Measurements from ENCODE around the gene GPR15LG. TPM values are rescaled to one million over a fixed set of nuclear protein-coding genes. Genes with fewer than 3 reads are reported as not detected.
"Not testable (repeated sequence)": the region's sequence is repeated elsewhere in the genome, so short reads cannot be mapped to it uniquely, and the experiment has no call there.

The GPR15LG gene
- total RNA-seq, 2 experiments from 2014 or later, result not detected

DNA sequence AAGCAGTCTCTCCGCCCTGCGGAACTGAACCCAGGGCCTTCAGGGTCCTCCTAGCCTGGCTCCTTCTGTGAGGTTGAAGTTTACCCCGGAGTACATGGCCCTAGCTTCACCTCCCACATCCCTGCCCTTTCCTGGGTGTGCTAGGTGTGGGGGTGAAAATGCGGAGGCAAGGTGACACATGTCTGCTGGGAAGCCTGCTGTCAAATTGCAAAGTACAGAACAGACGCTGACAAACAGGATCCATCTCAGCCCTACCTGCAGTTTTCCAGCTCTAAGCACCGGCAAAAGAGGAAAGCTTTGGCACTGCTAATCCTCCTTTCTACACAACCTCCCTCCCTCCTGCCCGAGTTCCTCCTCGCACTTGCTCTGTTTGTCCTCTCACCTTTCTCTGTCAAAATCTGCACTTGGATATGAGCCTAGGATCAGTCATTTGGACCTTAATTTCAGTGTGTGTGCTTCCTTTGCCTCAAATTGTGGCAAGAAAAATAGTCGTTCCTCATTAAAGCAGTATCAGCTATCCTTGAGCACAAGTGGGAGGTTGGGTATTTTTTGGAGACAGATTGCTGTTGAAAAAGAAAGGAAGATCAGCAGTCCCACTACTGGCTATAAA, 14.4 kb upstream of the GPR15LG start:
- ChIA-PET POLR2A (no interaction called here), CTCF (interaction anchor here (0.7 to 1.1 kb wide), 4 partner anchors 10 to 46 kb away, joined by 3 read pairs; no protein-coding TSS in a partner anchor)

DNA sequence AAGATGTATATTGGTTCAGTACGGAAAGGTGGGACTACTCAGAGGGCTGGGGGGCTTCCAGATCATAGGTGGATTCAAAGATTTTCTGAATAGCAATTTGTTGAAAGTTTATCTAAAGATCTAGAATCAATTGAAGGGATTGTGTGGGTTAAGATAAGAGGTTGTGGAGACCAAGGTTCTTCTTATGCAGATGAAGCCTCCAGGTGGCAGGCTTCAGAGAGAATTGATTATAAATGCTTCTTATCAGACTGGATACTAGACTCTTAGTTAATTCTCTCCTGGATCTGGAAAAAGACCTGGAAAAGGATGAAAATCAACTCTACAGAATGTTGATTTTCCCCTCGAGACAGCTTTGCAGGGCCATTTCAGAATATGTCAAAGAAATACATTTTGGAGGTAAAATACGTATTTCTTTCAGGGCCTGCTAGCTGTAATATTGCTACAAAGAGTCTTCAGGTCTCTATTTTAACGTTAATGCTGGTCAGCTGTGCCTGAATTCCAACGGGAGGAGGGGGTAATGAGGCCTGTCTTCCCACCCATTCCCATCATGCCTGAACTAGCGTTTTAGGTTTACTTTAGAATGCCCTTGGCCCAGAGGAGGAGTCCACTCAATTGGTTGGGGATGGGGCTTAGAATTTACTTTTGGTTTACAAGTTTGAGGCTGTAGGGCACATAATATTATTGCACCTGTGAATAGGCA, 12.8 kb upstream of the GPR15LG start:
- ChIA-PET CTCF (interaction anchor here (1.4 kb wide), 1 partner anchor 51 kb away, joined by 3 read pairs; no protein-coding TSS in a partner anchor), POLR2A (no interaction called here)

DNA sequence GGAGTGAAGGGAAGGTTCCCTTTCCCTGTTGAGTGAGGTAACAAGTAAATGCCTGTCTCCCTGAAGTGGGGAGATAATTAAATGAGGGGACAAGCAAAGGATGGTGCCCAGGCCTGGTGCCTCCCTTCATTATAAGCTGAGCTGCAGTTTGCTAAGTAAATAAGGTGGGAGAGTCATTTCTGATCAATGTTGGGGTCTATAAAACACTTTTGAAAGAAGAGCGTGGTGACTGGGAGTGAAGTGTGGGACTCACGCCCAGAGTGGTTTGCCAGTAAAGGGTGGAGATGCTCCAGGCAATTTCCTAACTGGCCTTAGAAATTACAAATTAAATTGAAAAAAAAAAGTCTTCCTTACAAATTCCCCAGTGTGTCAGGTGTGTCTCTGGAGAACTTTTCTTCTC, 9.6 kb upstream of the GPR15LG start:
- POLR2A ChIA-PET, result no interaction called here
- CTCF ChIA-PET, result interaction anchor here (0.7 kb wide), 1 partner anchor 412 kb away, joined by 3 read pairs; no protein-coding TSS in a partner anchor

DNA sequence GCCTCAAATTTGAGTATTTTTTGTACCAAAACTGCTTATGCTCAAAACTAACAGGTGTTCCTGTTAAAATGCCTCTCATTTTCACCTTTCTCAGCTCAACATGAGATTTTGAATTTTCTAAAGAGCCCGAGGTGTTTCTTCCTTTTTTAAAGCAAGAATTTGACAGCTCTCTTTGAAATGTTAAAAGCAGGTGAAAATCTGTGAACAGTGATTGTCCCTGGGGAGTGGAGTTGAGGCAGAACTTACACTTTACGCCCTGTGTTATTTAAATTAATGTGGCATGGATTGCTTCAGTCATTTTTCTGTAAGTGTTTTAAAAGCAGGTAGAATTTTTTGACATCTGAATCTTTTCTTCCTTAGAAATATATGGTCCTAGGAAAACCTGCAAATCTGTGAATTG, 9.2 kb upstream of the GPR15LG start:
- POLR2A ChIA-PET, result no interaction called here
- CTCF ChIA-PET, result interaction anchor here (0.7 to 1.4 kb wide), 2 partner anchors 16 to 412 kb away, joined by 3 to 4 read pairs; no protein-coding TSS in a partner anchor

DNA sequence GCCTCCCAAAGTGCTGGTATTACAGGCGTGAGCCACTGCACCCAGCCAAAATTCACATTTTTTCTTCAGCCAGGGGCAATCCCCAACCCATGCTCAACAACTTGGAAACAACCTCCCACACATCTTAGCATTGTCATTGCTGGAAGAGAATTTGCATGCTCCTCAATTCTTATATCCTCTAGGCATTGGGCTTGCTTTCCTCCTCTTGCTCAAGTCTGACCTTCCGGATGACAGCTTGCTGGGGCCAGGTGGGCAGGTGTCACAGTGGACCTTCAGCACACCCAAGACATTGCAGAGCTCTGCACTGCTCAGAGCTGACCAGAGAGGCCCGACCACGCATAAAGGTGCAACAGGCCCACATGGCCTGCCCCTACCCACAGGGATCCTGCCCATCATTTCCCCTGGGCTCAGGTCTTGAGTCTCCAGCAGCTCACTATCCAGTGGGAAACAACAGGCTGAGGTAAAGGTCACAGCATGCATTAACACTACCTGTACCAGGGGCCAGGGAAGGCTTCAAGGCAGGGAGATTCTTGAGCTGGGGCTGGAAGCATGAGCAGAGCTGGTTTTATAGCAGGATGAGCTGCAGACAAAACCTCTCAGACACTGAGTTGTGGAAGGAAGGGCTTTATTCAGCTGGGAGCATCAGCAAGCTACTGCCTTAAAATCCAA, 6.8 kb upstream of the GPR15LG start:
- POLR2A ChIA-PET, result no interaction called here
- CTCF ChIA-PET, result no interaction called here

DNA sequence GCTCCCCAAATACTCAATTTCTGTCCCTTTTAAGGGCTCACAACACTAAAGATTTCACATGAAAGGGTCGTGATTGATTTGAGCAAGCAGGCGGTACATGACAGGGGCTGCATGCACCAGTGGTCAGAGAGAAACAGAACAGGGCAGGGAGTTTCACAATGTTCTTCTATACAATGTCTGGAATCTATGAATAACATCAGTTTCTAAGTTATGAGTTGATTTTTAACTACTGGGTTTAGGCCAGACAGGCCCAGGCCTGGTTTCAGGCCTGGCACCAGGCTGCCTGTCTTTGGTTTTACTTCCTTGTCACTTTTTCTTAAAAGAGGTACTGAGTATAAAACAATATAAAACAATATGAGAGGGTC, 6.3 kb upstream of the GPR15LG start:
- CTCF ChIA-PET, POLR2A ChIA-PET: not testable (repeated sequence)

DNA sequence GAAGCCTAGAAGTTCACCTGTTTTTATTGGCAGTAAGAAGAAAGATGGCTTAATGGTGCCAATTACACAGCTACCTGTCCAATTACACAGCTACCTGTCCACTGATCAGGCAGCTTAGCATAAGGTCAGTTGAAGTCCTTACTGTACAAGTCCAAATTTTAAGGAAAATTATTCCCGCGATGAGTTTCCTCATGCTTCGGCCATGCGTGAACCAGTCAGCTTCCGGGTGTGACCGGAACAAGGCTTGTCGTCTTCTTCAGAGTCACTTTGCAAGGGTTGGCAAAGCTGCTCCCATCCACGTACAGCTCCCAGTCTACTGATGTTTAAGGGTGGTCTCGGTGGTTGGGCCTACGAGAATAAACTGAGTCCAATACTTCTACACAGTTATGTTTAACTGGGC, 5.2 kb upstream of the GPR15LG start:
- POLR2A ChIA-PET, result not testable (repeated sequence)

DNA sequence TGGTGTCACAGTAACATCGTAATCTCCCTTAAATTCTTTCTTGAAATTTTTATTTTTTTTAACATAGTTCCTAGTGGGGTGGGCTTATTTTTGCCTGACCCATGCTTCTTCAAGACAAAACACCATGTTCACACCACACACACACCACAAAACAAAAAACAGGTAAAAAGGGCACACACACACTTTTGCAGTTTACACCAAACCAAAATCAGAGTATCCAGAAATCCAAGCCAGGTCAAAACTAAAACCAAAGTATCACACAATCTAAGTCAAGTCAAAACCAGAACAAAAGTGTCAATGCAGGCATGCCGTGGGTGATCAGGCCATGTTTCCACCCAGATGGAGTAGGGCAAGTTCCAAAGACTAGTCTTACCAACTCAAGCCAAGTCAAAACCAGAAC, 2.4 kb upstream of the GPR15LG start:
- POLR2A ChIA-PET, CTCF ChIA-PET: not testable (repeated sequence)

More for the DNA sequence above, 5.2 kb upstream of the GPR15LG start:
- CTCF ChIA-PET, result not testable (repeated sequence)

DNA sequence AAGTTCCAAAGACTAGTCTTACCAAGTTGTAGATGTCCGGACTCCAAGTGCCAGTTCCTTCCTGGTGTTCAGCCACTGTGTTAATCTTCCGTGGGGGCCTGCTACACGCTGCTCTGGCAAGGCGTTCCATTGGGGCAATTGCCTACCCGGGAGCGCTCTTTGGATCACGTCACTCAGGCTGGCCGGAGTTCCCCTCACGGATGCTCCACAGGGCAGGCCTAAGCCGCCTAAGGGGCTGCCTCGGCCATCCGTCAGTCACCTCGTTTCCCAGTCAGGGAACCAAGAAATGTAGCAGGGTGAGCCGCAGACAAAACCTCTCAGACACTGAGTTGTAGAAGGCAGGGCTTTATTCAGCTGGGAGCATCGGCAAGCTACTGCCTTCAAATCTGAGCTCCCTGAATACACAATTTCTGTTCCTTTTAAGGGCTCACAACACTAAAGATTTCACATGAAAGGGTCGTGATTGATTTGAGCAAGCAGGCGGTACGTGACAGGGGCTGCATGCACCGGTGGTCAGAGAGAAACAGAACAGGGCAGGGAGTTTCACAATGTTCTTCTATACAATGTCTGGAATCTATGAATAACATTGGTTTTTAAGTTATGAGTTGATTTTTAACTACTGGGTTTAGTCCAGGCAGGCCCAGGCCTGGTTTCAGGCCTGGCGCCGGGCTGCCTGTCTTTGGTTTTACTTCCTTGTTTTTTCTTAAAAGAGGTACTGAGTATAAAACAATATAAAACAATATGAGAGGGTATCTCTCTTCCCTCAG, 1.7 kb upstream of the GPR15LG start:
- POLR2A ChIA-PET, CTCF ChIA-PET: not testable (repeated sequence)

DNA sequence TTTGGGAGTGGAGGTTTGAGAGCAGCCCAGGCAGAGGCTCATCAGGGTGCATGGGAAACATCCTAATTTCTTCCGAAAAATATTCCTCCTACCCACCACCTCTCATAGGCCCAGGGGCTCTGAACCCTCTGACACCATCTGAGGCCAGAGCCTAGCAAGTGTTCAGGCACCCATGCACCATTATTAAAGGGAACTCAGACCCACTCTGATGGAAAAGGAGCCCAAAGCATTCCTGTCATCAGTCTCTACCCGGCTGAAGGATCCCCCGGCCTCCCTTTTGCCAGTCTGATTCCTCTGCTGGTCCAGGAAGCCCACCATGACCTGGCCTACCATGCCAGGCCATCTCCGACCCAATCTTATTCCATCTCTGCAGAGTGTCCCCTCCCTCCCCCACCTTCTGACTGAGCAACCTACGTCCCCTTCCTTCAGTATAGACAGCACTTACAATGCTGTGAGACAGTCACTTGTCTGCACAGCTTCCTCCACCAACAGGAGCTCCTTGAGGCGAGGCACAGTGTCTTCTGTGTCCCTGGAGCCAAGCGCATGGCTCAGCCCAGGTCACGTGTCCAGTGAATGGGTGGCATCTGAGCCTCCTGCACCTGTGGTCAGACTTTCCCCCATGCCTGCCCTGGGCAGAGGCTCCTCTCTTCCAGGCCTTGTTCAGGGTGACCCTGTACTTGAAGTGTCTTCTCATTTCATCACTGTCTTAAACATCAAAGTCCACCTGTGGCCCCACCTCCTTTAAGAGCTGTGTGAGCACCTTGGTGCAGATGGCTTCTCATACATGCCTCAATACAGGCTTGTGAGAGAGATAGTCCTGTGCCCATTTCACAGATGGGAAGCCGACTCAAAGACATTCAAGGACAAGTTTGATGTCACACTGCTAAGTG, 889 bp upstream of the GPR15LG start:
- ChIA-PET POLR2A (no interaction called here), CTCF (no interaction called here)

DNA sequence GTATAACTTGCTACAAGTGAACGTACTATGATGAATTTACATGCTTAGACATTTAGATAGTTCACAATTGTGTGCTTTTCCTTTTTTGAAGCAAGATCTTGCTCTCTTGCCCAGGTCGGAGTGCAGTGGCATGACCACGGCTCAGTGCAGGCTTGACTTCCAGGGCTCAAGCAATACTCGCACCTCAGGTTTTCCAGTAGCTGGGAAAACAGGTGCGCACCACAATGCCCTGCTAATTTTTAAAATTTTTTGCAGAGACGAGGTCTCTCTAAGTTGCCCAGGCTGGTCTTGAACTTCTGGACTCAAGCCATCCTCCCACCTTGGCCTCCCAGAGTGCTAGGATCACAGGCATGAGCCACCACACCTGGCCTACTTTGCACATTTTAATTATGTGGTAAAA, 1.8 kb downstream of the GPR15LG start:
- ChIA-PET POLR2A (interaction anchor here (2.2 kb wide), 1 partner anchor 36 kb away, joined by 6 read pairs; the partner anchor contains the start of gene GHITM), CTCF (no interaction called here)

DNA sequence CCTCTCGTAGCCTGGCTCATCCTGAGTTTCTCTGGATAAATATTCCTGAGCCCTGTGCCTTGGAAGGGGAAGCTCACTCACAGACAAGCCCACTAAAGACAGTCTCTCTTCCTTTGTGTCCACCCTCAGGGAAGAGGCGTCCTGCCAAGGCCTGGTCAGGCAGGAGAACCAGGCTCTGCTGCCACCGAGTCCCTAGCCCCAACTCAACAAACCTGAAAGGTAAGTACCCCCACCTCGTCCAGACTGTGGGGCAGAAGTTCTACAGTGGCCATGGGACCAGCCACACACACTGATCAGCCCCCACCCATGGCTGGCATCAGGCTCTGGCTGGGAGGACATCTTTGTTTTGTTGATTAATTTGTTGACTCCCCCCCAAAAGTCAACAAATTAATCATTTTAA, 2.8 kb downstream of the GPR15LG start:
- POLR2A ChIA-PET, result interaction anchor here (2.2 kb wide), 1 partner anchor 37 kb away, joined by 6 read pairs; the partner anchor contains the start of gene GHITM

DNA sequence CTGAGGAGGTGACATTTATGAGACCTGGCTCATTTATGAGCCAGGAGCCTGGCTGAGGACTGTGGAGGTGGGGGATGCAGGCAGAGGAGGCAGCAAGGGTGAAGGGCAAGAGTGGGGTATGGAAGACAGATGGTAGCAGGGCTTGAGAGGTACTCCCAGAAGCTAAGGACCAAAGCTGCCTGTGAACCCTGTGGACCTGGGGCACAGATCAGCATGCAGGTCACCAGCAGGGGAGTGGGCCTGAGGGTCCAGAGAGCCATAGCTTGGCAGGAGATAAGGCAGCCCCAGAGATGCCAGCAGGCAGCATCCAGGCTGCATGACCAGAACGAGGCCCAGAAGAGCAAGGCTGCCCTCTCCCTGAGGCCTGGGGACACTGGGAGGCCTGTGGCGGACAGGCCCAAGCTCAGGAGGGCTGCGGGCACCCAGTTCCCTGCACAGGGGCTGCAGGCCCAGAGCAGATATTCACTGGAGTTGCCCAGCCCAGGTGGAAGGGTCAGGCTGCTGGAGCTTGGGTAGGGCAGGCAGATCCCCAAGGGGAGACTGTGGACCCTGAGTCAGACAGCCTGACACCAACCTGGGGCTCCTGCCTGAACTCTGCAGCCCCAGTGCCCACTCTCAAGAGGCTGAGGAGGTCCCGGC, 3.4 kb downstream of the GPR15LG start:
- ChIA-PET CTCF (interaction anchor here (1.1 kb wide), 1 partner anchor 20 kb away, joined by 3 read pairs; no protein-coding TSS in a partner anchor), POLR2A (interaction anchor here (2.2 kb wide), 1 partner anchor 37 kb away, joined by 6 read pairs; the partner anchor contains the start of gene GHITM)

More for the DNA sequence above, 2.8 kb downstream of the GPR15LG start:
- CTCF ChIA-PET, result no interaction called here

DNA sequence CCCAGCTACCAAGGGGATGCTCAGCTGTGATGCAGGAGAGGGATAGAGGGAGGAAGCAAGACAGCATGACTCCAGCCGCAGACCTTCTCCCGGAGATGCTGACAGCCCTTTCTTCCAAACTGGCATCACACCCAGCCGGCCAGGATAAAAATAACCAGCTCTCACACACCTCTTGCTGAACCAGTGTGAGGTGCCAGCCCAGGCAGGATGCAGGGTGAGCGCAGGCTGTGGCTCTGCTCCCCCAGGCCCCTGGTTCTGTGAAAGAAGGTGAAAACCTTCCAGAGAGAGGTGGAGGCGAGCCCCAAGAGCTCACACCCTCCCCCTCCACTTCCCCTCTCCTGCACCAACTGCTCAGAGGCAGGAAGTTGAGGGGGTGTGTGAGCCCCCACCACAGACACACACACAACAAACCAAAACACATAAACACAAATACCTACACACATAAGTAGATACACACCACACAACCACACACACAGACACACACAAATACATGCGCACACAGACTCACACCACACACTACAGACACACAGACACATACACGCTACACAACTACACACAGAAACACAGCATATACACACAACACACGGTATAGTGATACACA, 4.0 kb downstream of the GPR15LG start:
- ChIA-PET POLR2A (interaction anchor here (2.2 kb wide), 1 partner anchor 38 kb away, joined by 6 read pairs; the partner anchor contains the start of gene GHITM), CTCF (interaction anchor here (1.1 kb wide), 1 partner anchor 21 kb away, joined by 3 read pairs; no protein-coding TSS in a partner anchor)

DNA sequence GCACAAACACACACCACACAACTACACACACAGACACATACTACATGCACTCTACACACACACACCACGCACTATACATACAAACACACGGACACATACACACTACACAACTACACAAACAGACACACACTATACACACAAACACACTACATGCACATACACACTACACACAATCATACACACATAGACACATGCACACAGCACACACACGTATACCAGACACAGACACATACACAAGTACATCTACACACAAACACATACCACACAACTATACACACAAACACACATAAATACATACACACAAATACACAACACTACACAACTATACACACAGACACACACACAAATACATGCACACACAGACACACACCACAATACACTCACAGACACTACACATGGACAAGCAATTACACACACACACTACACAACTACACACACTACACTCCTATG, 4.6 kb downstream of the GPR15LG start:
- ChIA-PET POLR2A (no interaction called here), CTCF (interaction anchor here (1.1 kb wide), 1 partner anchor 22 kb away, joined by 3 read pairs; no protein-coding TSS in a partner anchor)

DNA sequence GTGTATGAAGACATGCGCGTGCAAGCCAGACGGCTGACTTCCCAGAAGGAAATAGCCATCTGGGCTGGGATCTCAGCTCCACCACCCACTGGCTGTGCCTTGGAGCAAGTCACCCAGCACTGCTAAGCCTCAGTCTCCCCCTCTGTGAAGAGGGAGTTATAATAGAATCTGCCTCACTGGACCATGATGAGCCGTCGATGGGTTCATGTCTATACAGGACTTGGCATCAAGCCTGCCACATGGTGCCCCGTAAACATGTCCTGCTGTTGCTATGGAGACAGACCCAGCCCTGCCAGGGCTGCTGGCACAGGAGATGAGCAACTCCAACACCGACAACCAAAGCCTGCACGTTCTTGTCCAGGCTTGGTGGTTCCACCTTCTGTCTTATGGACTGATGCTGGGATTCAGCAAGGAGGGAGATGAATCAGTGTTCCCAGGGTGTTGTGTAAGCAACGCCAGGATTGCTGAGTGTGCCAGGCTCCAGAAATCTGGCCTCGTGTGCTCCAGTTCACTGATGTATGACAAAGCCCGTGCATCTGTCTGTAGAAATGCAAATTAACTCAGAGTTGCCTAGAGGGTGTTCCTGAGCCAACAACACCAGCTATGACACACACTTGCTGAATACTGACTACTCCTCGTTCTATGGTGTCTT, 5.6 kb downstream of the GPR15LG start:
- POLR2A ChIA-PET, result no interaction called here
- CTCF ChIA-PET, result no interaction called here

DNA sequence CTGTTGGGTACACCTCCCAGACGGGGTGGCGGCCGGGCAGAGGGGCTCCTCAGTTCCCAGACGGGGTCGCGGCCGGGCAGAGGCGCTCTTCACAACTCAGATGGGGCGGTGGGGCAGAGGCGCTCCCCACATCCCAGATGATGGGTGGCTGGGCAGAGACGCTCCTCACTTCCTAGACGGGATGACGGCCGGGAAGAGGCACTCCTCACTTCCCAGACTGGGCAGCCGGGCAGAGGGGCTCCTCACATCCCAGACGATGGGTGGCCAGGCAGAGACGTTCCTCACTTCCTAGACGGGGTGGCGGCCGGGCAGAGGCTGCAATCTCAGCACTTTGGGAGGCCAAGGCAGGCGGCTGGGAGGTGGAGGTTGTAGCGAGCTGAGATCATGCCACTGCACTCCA, 6.8 kb downstream of the GPR15LG start:
- CTCF ChIA-PET, POLR2A ChIA-PET: not testable (repeated sequence)

Data from activated CD8-positive, alpha-beta memory T cell treated with anti-CD3 and anti-CD28 coated beads for 36 hours (primary cell).